Activated T-helper 1 cell treated with anti-CD3 and anti-CD28 coated beads, Interleukin-12 subunit alpha, Interleukin-12 subunit beta, Interleukin-2, Interleukin-4 antibody, amounts not matched to agents 30 ng/mL and 10 ng/mL and 1 ng/mL, durations not matched to agents 14 hours and 24 hours and 36 hours (primary cell): ENCODE measurements around the gene ZC3H12C. TPM values are rescaled to one million over a fixed set of nuclear protein-coding genes. Genes with fewer than 3 reads are reported as not detected.

ENCODE experiments used
- DNase-seq: peaks from one replicate; pipeline ENCODE4 v3.0.0; 2021; ENCODE audit warnings: low spot score
- H3K27ac Mint-ChIP-seq: one replicate; pipeline ENCODE4 v1.8.0; 2021; ENCODE audit warnings: mild to moderate bottlenecking, mixed read lengths
- H3K27me3 Mint-ChIP-seq: one replicate; pipeline ENCODE4 v1.8.0; 2022; ENCODE audit warnings: mild to moderate bottlenecking, moderate library complexity, mixed read lengths; ENCODE audit not compliant: insufficient read depth
- H3K36me3 Mint-ChIP-seq: one replicate; pipeline ENCODE4 v1.8.0; 2021; ENCODE audit warnings: low read depth, mixed read lengths
- H3K4me1 Mint-ChIP-seq: one replicate; pipeline ENCODE4 v1.8.0; 2021; ENCODE audit warnings: low read depth, mixed read lengths
- H3K4me3 Mint-ChIP-seq: one replicate; pipeline ENCODE4 v1.8.0; 2021; ENCODE audit warnings: mild to moderate bottlenecking, moderate library complexity, mixed read lengths
- H3K9me3 Mint-ChIP-seq: one replicate; pipeline ENCODE4 v1.8.0; 2021; ENCODE audit warnings: mixed read lengths
- intact Hi-C: fragments of 100-400 bp; cut with micrococcal nuclease; formaldehyde crosslinking; loops from one replicate; pipeline ENCODE4 v1.15.1; 2024
- total RNA-seq: library from RNA; stranded (reverse); gene quantifications from 2 replicates; pipeline ENCODE4 v1.2.3, GENCODE V29; 2022

ZC3H12C gene
- total RNA-seq, 1 donor from 2014 or later: 5.7 TPM

DNA sequence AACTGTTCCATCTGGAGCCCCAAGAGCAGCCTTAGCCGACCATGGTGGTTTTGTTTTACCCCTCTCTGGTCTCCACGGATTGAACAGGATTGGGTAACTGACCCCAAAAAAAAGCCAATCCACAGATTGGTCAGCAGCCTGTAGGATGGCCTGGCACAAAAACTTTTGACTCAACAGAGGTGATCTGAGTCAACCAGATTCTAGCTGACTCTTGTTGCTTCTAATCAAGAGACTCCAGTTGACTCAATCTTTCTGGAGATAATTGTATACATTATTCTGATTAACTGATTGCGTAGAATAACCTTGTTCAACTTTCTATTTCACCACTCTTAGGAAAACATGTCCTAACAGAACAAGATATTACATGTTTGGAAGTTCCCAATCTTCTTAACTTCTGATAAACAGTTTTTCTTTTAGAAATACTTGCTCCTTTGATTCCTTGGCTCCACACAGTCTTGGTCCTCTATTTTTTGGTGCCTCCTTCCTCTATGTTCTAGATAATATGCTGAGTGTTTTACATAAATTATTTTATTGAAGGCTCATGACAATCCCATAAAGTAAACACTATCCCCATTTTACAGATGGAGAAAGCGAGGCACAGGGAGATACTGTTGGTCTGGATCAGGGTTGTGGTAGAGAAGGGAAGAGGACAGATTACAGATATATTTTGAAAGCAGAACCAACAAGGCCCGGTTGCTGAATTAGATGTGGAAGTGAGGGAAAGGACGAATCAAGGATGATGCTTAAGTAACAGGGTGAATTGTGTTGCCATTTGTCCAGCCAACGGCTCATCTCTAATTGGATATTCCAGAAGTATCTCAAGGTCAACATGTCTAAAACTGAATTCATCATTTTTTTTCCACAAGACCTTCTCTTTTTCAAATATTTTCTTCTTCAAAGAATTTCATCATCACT, 11.5 kb upstream of the ZC3H12C start:
- Mint-ChIP-seq H3K4me3 (no peak overlapping the region), H3K27me3 (peaks cover 6% of the 10 kb centered on the region), H3K9me3 (peaks cover 2% of the 10 kb centered on the region), H3K27ac (no peak overlapping the region), H3K36me3 (no peaks in the 10 kb centered on the region), H3K4me1 (peaks cover 38% of the 10 kb centered on the region)
- intact Hi-C loops: no loop called here
- no peak for DNase-seq

DNA sequence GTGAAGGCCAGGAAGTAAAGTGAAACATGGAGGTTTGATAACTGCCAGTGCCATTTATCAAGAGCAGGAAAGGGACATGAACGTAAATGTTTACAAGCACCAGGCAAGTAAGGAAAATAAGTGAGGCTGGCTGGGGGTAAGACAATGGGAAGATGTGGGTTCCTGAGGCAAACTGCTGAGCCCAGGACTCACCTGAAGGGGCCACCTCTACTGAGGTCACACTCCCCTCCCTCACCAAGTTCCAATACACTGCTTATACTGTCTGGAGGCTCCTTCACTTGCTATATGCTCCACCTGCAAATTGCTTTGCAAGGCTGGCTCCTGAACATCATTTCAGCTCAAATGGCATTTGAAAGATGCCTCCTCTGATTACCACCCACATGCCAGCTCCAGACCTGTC, 10.3 kb upstream of the ZC3H12C start:
- Mint-ChIP-seq H3K4me3 (no peak overlapping the region), H3K36me3 (no peaks in the 10 kb centered on the region), H3K9me3 (peaks cover 2% of the 10 kb centered on the region), H3K27me3 (peaks cover 11% of the 10 kb centered on the region), H3K27ac (peak overlapping the region; percentile 20), H3K4me1 (peaks cover 27% of the 10 kb centered on the region)
- no peak for DNase-seq
- intact Hi-C loops: no loop called here

DNA sequence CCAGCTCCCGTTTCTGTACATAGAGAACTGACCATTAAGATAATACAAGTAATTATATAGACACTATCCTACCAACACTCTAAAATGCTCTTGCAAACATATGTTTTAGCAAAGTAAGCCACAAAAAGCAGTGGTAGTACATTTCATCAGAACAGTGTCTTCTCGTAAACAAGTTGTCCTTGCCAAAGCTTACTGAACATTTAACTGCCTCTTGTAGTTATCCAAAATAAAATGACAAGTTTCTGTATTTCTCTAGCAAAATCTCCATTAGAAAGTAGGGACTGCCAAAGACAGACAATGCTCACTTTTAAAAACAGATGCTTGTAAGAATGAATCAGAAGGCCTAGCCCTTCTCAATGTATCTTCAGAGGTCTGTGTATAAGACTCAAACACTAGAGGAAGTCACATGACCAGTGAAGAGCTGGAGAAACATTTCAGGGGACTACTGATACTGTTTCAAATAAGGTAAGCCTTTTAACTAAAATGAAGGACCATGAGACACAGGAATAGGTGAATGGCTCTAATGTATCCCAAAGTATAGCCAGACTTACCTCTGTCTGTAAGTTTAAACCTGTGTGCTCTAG, 7.8 kb upstream of the ZC3H12C start:
- Mint-ChIP-seq H3K27ac (no peak overlapping the region), H3K4me3 (no peak overlapping the region), H3K27me3 (peaks cover 17% of the 10 kb centered on the region), H3K4me1 (peaks cover 22% of the 10 kb centered on the region), H3K36me3 (no peaks in the 10 kb centered on the region), H3K9me3 (peaks cover under 1% of the 10 kb centered on the region)
- DNase-seq: no peak
- intact Hi-C loops: no loop called here

DNA sequence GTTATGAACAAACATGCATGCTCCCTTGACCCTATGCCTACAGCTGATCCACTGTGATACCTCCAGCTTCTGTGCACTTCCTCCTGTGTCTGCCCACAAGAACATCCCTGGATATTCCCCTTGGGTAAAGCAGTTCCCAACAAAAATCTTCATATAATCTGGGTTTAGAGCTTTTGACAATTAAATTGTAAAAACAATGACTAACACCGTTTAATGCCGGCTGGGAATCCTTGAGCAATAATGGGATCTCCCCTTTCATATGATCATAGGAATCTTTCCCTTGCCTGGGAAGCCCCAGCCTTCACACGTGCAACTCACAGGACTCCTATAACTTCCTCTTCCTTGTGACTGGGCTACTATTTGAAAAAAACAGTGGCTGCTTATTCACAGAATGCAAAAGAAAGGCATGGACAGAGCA, 6.3 kb upstream of the ZC3H12C start:
- H3K36me3 Mint-ChIP-seq: no peaks in the 10 kb centered on the region
- no peak for DNase-seq
- H3K27ac Mint-ChIP-seq: no peak overlapping the region
- intact Hi-C loops: no loop called here
- H3K9me3 Mint-ChIP-seq: no peaks in the 10 kb centered on the region
- peaks cover 24% of the 10 kb centered on the region for H3K27me3 Mint-ChIP-seq
- H3K4me1 Mint-ChIP-seq: peaks cover 13% of the 10 kb centered on the region
- H3K4me3 Mint-ChIP-seq: no peak overlapping the region

DNA sequence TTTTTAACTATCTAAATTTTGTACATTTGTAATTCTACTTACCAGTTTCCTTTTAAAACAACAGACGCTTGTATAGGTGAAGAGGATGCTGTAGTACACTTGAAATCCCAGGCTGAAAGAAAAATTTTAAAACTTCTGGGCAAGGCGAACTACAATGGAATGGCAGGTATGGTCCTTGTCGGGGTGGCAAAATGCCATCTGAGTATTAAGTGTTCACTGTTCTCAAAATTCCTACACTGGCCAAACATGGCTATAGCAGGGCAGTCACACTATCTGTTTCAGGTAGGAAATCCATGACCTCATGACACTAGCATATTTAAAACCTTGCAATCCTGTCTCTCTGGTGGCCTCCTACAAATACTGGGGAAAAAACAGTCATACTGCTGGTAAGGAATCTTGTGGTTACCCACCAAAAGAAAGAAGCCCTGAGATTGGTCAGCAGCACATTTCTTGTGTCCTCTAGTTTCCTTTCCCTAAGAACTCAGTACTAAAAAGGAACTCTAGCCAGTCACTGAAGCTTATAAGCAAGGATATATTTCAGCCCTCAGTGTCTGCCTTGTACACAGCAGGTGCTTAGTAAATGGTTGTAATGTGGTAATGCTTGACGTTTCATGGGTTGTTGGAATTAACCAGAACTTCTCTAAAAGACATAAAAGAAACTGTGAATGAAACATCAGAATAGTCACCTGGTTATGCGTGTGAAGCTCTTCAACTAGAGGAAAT, 5.2 kb upstream of the ZC3H12C start:
- DNase-seq: no peak
- H3K36me3 Mint-ChIP-seq: no peaks in the 10 kb centered on the region
- H3K4me1 Mint-ChIP-seq: peaks cover 12% of the 10 kb centered on the region
- no peak overlapping the region for H3K4me3 Mint-ChIP-seq
- intact Hi-C loops: no loop called here
- H3K27ac Mint-ChIP-seq: no peak overlapping the region
- H3K27me3 Mint-ChIP-seq: peaks cover 32% of the 10 kb centered on the region
- H3K9me3 Mint-ChIP-seq: no peaks in the 10 kb centered on the region

DNA sequence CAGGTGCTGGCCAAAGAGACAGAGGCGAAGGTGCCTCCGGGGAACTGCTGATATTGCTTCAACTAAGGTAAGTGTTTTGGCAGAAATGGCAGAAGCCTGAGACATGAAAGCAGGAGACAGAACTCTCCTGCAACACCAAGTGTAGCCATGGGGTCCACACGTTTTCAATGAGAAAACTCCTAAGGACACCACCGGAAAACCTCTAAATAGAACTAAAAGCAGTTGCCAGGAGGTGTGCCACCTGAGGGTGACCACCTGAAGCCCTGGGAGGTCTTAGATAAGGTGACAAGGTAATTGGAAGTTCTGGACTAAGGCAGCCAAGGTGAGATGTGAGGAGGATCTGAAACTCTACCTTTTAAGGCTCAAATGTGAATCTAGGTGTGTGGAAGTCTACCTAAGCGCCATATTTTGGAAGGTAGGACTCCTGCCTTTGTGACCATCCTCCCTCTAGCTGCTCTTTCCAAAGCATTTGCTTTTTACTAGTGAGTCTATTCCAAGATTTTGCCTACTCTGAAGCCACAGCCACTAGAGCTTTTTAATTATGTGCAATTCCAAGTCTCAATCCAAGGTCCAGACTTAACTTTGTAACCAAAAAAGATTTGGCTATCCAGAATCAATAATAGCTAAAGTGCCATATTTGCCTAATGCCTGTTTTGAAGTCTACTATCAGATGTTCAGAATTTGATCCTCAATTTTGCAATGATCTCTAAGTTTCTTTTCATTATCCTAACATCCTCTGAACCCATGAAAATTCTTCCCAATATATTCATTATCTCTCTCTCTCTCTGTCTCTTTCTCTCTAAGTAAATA, 4.5 kb upstream of the ZC3H12C start:
- H3K4me3 Mint-ChIP-seq: no peak overlapping the region
- H3K9me3 Mint-ChIP-seq: no peaks in the 10 kb centered on the region
- no peak for DNase-seq
- H3K27me3 Mint-ChIP-seq: peaks cover 34% of the 10 kb centered on the region
- no peak overlapping the region for H3K27ac Mint-ChIP-seq
- H3K36me3 Mint-ChIP-seq: no peaks in the 10 kb centered on the region
- H3K4me1 Mint-ChIP-seq: peaks cover 8% of the 10 kb centered on the region
- intact Hi-C loops: no loop called here

DNA sequence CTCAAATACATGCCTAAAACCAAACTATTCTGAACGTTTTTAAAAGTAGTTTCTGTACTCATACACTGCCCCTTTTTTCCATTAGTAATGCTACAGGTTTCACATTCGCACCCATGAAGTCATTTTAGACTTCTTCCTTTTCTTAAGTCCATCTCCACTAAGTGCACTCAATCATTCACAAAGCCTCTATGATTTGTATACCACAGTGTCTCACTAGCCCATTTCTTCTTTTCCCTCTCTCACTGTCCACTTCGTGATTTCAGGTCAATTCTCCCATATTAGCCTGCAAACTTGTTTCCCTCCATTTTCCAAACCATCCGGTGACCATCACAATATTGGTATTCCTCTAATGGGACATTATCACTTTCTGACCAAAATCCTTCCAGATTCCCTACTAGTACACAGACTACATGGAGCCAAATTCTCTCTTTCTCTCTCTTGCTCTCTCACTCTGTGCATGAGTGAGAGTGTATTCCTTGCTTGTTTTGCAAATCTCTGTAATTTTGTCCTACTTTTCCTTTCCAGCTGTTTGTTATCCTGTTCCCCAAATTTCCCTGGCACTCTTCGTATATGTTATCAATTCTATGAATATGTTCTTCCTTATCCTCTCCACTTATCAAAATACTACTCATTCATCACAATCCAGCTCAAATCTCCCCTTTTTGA, 3.4 kb upstream of the ZC3H12C start:
- H3K27ac Mint-ChIP-seq: no peak overlapping the region
- intact Hi-C loops: loop anchor here (1.0 to 10.0 kb wide), 8 partner anchors 11 to 1355 kb away; partner anchors contain the start of gene POU2AF1
- no peaks in the 10 kb centered on the region for H3K36me3 Mint-ChIP-seq
- H3K4me1 Mint-ChIP-seq: peaks cover 16% of the 10 kb centered on the region
- DNase-seq: no peak
- no peak overlapping the region for H3K4me3 Mint-ChIP-seq
- peaks cover 44% of the 10 kb centered on the region for H3K27me3 Mint-ChIP-seq
- no peaks in the 10 kb centered on the region for H3K9me3 Mint-ChIP-seq

DNA sequence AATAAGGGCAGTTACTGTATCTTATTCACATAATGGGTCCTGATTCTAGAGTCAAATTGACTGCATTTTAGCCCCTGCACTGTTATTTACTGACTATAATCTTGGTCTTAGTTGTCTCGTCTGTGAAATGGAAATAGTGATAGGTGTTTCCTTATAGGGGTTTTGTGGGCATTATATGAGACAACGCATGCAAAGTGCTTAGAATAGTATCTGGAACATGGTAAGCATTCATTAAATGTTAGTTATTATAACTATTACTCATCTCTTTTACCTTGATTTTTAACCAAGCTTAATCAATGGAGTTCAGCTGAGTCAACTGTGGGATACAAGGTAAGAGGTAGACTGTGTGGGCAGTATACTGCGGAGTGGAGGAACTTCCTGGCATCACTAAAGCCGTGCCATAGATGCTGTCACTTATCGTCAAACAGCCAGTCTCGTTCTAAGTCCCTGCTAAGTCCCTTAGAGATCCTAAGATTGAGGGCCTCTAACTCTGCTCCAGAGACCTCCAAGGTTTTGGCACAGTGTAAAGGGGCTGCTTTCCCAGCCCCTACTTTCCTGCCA, 2.6 kb upstream of the ZC3H12C start:
- intact Hi-C loops: loop anchor here (1.0 to 10.0 kb wide), 8 partner anchors 12 to 1356 kb away; partner anchors contain the start of gene POU2AF1
- H3K4me3 Mint-ChIP-seq: no peak overlapping the region
- H3K9me3 Mint-ChIP-seq: no peaks in the 10 kb centered on the region
- H3K4me1 Mint-ChIP-seq: peaks cover 16% of the 10 kb centered on the region
- H3K36me3 Mint-ChIP-seq: peaks cover 1% of the 10 kb centered on the region
- no peak for DNase-seq
- peaks cover 51% of the 10 kb centered on the region for H3K27me3 Mint-ChIP-seq
- H3K27ac Mint-ChIP-seq: no peak overlapping the region

DNA sequence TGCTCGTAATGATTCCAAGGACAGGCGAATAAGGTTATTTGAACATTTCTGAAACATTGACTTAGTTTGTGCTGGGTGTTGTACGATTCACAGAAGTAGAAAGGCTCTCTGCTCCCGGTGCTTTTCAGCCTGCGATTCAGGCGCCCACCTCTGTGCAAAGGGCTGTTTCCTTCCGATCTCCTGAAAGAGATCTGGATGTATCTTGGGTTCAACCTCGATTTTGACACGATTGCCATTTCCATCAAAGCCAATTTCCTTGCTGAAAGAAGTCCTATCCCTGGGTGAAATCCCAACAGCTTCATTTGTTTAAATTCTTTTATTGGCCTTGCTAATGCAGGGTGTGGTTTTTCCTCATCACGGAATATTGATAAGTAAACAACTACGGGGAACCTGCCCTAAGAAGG, 1.1 kb upstream of the ZC3H12C start:
- H3K9me3 Mint-ChIP-seq: no peaks in the 10 kb centered on the region
- DNase-seq: no peak
- peaks cover 2% of the 10 kb centered on the region for H3K36me3 Mint-ChIP-seq
- peaks cover 54% of the 10 kb centered on the region for H3K27me3 Mint-ChIP-seq
- peak overlapping the region; percentile 87 for H3K4me3 Mint-ChIP-seq
- peak overlapping the region; percentile 82 for H3K27ac Mint-ChIP-seq
- intact Hi-C loops: loop anchor here (1.0 to 10.0 kb wide), 7 partner anchors 100 to 1357 kb away; partner anchors contain the start of gene POU2AF1
- H3K4me1 Mint-ChIP-seq: peaks cover 16% of the 10 kb centered on the region

DNA sequence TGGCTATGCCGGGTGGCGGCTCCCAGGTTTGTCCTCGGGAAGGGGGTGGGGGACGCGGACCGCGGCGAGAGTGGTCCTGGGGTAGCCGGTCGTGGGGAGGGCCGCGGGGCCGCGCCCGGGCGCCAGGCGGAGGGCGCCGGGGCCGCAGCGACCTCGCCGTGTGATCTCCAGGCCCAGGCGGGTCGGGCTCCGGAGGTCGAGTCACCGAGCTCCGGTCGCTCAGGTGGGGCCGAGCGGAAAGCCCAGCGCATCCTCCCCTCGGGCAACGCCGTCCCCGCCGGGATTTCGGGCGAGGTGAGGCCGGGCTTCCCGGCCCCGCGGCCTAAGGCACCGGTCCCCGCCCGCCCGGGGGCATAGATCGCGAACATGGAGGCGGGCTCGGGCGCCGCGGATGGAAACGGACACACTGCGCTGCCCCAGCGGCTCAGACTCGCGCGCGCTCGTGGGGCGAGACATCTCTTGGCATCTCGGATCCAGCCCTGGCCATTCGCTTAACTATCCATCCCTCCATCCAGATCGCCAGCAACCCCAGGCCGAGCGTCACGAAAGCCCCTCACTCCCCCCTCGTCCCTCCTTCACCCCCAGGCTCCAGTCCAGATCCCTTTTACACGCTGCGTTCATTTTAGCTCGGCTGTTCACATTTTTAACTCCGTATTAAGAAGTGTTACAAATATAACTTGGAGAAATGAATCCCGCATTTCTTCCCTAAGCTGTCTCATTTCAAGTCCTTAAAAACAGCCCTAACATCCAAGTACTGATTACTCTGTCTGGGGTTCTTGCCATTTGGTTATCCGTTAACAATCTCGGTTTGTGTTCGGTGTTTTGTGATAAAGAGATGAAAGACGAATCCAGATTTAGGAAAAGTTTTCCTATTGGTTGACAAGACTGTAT, 460 bp downstream of the ZC3H12C start:
- Mint-ChIP-seq H3K27ac (peak overlapping the region; percentile 77), H3K36me3 (peaks cover 2% of the 10 kb centered on the region), H3K27me3 (peaks cover 52% of the 10 kb centered on the region), H3K9me3 (no peaks in the 10 kb centered on the region), H3K4me3 (peak overlapping the region; percentile 76), H3K4me1 (peaks cover 16% of the 10 kb centered on the region)
- no peak for DNase-seq
- intact Hi-C loops: loop anchor here (2.0 to 10.0 kb wide), 6 partner anchors 99 to 1359 kb away; partner anchors contain the start of gene POU2AF1
